ENCODE results near the gene CACFD1. TPM values are rescaled to one million over a fixed set of nuclear protein-coding genes. Genes with fewer than 3 reads are reported as not detected.

The CACFD1 gene
- total and polyA plus RNA-seq, 2 of the 13 experiments (the other 11 are each of a cell fraction or from before 2014, with no cell fraction given): 13.8 to 14.6 TPM

DNA sequence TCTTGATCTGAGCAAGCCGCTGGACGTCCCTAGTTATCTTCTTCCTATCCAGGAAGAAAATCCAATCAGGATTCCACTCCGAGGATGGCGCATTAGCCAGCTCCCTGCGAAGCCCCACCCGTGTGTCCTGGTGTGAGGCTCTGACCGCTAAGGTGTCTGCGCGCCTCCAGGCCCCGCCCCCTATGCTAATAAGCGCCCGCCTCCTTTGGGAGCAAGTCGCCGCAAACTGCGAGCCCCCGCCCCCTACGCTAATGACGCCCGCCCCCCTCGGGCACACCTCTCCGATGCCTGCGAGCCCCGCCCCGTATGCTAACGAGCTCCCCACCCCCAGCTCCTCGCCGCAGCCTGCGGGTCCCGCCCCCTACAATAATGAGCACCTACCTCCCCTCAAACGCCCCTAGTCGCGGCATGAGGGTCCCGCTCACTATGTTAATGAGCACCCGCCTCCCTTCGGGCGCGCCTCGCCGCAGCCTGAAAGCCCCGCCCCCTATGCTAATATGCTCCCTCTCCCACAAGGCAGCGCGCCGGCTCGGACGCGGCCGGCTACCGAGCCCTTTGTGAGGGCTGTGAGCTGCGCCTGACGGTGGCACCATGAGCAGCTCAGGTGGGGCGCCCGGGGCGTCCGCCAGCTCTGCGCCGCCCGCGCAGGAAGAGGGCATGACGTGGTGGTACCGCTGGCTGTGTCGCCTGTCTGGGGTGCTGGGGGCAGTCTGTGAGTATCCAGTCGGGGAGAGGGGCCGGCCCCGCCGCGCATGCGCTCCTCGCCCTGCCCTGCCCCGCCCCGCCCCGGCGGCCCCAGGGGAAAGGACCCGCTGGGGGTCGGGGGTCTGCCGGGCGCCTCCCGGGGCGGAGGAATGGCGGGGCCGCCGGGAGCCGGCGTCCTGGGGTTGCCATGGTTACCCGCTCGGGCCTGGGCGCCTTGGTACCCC, at the start of gene CACFD1 (continued):
- TF ChIP-seq, protein P1, sequence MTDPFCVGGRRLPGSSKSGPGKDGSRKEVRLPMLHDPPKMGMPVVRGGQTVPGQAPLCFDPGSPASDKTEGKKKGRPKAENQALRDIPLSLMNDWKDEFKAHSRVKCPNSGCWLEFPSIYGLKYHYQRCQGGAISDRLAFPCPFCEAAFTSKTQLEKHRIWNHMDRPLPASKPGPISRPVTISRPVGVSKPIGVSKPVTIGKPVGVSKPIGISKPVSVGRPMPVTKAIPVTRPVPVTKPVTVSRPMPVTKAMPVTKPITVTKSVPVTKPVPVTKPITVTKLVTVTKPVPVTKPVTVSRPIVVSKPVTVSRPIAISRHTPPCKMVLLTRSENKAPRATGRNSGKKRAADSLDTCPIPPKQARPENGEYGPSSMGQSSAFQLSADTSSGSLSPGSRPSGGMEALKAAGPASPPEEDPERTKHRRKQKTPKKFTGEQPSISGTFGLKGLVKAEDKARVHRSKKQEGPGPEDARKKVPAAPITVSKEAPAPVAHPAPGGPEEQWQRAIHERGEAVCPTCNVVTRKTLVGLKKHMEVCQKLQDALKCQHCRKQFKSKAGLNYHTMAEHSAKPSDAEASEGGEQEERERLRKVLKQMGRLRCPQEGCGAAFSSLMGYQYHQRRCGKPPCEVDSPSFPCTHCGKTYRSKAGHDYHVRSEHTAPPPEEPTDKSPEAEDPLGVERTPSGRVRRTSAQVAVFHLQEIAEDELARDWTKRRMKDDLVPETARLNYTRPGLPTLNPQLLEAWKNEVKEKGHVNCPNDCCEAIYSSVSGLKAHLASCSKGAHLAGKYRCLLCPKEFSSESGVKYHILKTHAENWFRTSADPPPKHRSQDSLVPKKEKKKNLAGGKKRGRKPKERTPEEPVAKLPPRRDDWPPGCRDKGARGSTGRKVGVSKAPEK (CRISPR knock-in tag; IDR thresholded peaks at IDR 0.05; ENCODE audit: borderline replicate concordance): no peak
- TF ChIP-seq MIER3 (CRISPR knock-in tag; IDR thresholded peaks at IDR 0.05; ENCODE audit: borderline replicate concordance) (no peak), PHB2 (IDR thresholded peaks at IDR 0.05; ENCODE audit: partially characterized antibody) (no peak), HOXD1 (CRISPR knock-in tag; IDR thresholded peaks at IDR 0.05) (no peak), BCL6 (CRISPR knock-in tag; IDR thresholded peaks at IDR 0.05) (no peak; the same call in 1 of the 2 replicates), MIER2 (CRISPR knock-in tag; IDR thresholded peaks at IDR 0.05) (no peak), CBFB (CRISPR knock-in tag; IDR thresholded peaks at IDR 0.05) (no peak), REPIN1 (CRISPR knock-in tag; IDR thresholded peaks at IDR 0.05; ENCODE audit: borderline replicate concordance, low read depth) (no peak; the same call in 1 of the 2 replicates), NRL (CRISPR knock-in tag; IDR thresholded peaks at IDR 0.05; ENCODE audit: borderline replicate concordance) (no peak), ZNF567 (CRISPR knock-in tag; IDR thresholded peaks at IDR 0.05; ENCODE audit: borderline replicate concordance) (no peak), ZNF225 (CRISPR knock-in tag; IDR thresholded peaks at IDR 0.05) (no peak), ZNF607 (CRISPR knock-in tag; IDR thresholded peaks at IDR 0.05; ENCODE audit: borderline replicate concordance) (peak; percentile 32; the same call in 1 of the 2 replicates), ZNF20 (CRISPR knock-in tag; IDR thresholded peaks at IDR 0.05) (no peak), ZNF660 (CRISPR knock-in tag; IDR thresholded peaks at IDR 0.05; ENCODE audit: borderline replicate concordance, low read depth) (no peak), ZNF552 (CRISPR knock-in tag; IDR thresholded peaks at IDR 0.05; ENCODE audit: borderline replicate concordance) (no peak), ZNF460 (CRISPR knock-in tag; IDR thresholded peaks at IDR 0.05; ENCODE audit: borderline replicate concordance) (no peak)
- TF ChIP-seq, protein P2, sequence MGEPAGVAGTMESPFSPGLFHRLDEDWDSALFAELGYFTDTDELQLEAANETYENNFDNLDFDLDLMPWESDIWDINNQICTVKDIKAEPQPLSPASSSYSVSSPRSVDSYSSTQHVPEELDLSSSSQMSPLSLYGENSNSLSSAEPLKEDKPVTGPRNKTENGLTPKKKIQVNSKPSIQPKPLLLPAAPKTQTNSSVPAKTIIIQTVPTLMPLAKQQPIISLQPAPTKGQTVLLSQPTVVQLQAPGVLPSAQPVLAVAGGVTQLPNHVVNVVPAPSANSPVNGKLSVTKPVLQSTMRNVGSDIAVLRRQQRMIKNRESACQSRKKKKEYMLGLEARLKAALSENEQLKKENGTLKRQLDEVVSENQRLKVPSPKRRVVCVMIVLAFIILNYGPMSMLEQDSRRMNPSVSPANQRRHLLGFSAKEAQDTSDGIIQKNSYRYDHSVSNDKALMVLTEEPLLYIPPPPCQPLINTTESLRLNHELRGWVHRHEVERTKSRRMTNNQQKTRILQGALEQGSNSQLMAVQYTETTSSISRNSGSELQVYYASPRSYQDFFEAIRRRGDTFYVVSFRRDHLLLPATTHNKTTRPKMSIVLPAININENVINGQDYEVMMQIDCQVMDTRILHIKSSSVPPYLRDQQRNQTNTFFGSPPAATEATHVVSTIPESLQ (CRISPR knock-in tag; conservative IDR thresholded peaks at IDR 0.05): no peak
- TF ChIP-seq, protein P3, sequence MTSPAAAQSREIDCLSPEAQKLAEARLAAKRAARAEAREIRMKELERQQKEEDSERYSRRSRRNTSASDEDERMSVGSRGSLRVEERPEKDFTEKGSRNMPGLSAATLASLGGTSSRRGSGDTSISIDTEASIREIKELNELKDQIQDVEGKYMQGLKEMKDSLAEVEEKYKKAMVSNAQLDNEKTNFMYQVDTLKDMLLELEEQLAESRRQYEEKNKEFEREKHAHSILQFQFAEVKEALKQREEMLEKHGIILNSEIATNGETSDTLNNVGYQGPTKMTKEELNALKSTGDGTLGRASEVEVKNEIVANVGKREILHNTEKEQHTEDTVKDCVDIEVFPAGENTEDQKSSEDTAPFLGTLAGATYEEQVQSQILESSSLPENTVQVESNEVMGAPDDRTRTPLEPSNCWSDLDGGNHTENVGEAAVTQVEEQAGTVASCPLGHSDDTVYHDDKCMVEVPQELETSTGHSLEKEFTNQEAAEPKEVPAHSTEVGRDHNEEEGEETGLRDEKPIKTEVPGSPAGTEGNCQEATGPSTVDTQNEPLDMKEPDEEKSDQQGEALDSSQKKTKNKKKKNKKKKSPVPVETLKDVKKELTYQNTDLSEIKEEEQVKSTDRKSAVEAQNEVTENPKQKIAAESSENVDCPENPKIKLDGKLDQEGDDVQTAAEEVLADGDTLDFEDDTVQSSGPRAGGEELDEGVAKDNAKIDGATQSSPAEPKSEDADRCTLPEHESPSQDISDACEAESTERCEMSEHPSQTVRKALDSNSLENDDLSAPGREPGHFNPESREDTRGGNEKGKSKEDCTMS (CRISPR knock-in tag; conservative IDR thresholded peaks at IDR 0.05): no peak
- TF ChIP-seq, protein P4, sequence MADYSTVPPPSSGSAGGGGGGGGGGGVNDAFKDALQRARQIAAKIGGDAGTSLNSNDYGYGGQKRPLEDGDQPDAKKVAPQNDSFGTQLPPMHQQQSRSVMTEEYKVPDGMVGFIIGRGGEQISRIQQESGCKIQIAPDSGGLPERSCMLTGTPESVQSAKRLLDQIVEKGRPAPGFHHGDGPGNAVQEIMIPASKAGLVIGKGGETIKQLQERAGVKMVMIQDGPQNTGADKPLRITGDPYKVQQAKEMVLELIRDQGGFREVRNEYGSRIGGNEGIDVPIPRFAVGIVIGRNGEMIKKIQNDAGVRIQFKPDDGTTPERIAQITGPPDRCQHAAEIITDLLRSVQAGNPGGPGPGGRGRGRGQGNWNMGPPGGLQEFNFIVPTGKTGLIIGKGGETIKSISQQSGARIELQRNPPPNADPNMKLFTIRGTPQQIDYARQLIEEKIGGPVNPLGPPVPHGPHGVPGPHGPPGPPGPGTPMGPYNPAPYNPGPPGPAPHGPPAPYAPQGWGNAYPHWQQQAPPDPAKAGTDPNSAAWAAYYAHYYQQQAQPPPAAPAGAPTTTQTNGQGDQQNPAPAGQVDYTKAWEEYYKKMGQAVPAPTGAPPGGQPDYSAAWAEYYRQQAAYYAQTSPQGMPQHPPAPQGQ (CRISPR knock-in tag; IDR thresholded peaks at IDR 0.05; ENCODE audit: borderline replicate concordance): no peak

Measured in HepG2 (cell line).